ENCODE measurements around the gene RASGEF1C.
"Not testable (repeated sequence)": the region's sequence is repeated elsewhere in the genome, so short reads cannot be mapped to it uniquely, and the experiment has no call there.

The RASGEF1C gene

DNA sequence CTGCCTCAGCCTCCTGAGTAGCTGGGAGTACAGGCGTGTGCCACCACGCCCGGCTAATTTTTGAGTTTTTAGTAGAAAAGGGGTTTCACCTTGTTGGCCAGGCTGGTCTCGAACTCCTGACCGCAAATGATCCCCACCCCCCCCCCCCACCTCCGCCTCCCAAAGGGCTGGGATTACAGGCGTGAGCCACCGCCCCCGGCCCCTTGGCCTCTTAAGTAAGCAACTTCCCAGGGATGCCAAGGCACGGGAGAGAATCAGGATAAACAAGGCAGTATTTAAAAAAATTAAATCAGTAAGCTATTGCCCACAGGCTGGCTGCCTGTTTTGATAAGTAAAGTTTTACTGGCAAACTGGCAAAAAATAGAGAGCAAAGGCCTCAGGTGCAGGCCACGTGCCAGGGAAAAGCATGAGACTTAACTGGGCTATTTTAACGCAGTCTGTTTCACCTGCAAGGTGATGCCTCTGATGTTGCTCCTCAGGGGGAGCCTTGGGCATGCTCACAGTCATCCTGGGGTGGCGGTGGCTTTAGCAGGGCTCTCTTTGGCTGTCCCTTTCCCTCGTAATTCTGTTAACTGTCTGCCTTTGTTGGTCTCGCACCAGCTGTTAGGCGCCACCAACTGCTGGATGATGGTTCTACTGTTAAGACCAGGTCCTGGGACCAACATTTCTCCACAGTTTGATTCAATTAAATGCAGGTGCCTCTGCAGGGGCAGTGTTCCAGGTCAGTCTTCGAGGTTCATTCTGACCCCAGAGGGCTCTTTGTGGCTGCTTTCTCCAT is 118.1 kb downstream of the RASGEF1C start:
- no peaks in the 10 kb centered on the region for H3K36me3 ChIP-seq (ENCODE audit: control insufficient read depth, insufficient read depth, low read length)
- H3K9ac ChIP-seq (ENCODE audit: low read length): no peak overlapping the region
- peaks cover 8% of the 10 kb centered on the region; the same call in 1 of the 2 replicates for H3K4me1 ChIP-seq (ENCODE audit: control insufficient read depth, insufficient read depth, low read length)
- H3K4me3 ChIP-seq (ENCODE audit: low read depth, low read length): no peak overlapping the region; the same call in 1 of the 2 replicates
- no peaks in the 10 kb centered on the region for H3K27me3 ChIP-seq (ENCODE audit: control insufficient read depth, insufficient read depth, low read length)
- no peak overlapping the region; the same call in 1 of the 2 replicates for H3K27ac ChIP-seq (ENCODE audit: low read depth, low read length)
- H3K9me3 ChIP-seq (ENCODE audit: control insufficient read depth, insufficient read depth, low read depth, low read length): no peaks in the 10 kb centered on the region

DNA sequence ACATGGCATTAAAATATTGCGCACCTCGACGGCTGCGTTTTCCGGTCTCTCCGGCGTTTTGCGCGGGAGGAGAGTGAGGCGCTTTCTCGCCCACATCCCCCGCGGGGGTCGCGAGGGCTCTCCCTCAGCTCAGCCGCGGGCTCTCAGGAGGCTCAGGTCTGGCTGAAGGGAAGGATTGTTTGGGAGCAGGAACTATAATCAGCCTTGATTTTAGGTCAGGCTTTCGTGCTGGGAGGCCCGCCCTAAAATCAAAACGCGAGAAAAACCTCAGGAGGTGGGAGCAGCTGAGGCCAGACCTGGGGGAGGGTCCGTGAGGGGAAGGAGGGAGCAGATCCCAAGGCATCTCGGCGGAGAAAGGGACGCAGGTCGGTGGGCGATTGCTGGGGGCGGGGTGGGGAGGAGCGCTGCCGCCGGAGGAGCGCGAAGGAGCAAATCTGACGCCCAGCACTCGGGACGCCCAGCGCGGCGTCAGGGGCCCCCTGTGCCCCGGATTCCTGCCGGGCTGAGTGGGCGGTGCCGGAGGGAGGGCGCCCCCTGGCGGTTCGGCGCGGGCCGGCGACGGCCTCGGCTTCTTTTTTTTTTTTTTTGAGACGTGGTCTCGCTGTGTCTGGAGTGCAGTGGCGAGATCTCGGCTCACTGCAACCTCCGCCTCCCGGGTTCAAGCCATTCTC is 118.8 kb downstream of the RASGEF1C start:
- peak overlapping the region; percentile 85 for H3K27ac ChIP-seq (ENCODE audit: low read depth, low read length)
- H3K9ac ChIP-seq (ENCODE audit: low read length): peak overlapping the region; percentile 72
- H3K9me3 ChIP-seq (ENCODE audit: control insufficient read depth, insufficient read depth, low read depth, low read length): no peaks in the 10 kb centered on the region
- H3K4me3 ChIP-seq (ENCODE audit: low read depth, low read length): peak overlapping the region; percentile 61
- no peaks in the 10 kb centered on the region for H3K36me3 ChIP-seq (ENCODE audit: control insufficient read depth, insufficient read depth, low read length)
- H3K27me3 ChIP-seq (ENCODE audit: control insufficient read depth, insufficient read depth, low read length): no peaks in the 10 kb centered on the region
- H3K4me1 ChIP-seq (ENCODE audit: control insufficient read depth, insufficient read depth, low read length): peaks cover 15% of the 10 kb centered on the region

DNA sequence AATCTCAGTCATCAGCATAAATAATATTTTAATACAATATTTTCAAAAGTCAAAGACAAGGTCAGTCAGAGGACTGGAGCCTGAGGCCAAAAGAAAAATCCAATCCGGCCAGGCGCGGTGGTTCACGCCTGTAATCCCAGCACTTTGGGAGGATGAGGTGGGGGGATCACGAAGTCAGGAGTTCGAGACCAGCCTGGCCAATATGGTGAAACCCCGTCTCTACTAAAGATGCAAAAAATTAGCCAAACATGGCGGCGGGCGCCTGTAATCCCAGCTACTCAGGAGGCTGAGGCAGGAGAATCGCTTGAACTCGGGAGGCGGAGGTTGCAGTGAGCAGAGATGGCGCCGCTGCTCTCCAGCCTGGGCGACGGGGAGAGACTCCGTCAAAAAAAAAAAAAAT is 119.4 kb downstream of the RASGEF1C start:
- Histone ChIP-seq H3K9ac (ENCODE audit: low read length) (peak overlapping the region; percentile 72), H3K27ac (ENCODE audit: low read depth, low read length) (peak overlapping the region; percentile 85), H3K4me1 (ENCODE audit: control insufficient read depth, insufficient read depth, low read length) (peaks cover 21% of the 10 kb centered on the region), H3K4me3 (ENCODE audit: low read depth, low read length) (peak overlapping the region; percentile 61)
- H3K9me3 ChIP-seq (ENCODE audit: control insufficient read depth, insufficient read depth, low read depth, low read length); H3K27me3 ChIP-seq (ENCODE audit: control insufficient read depth, insufficient read depth, low read length); H3K36me3 ChIP-seq (ENCODE audit: control insufficient read depth, insufficient read depth, low read length): not testable (repeated sequence)

DNA sequence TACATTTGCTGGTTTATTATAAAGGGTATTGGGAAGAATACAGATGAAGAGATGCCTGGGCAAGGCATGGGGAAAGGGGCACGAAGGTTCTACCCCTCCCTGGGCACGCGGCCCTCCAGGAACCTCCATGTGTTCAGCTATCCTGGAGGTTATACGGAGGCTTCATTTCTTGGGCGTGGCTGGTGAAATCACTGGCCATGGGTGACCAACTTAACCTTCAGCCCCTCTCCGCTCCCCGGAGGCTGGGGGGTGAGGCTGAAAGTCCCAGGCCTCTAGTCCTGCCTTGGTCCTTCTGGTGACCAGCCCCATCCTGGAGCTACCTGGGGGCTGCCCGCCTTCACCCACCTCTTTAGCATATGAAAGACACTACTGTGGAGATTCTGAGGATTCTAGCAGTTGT is 120.5 kb downstream of the RASGEF1C start:
- no peak overlapping the region for H3K4me3 ChIP-seq (ENCODE audit: low read depth, low read length)
- no peaks in the 10 kb centered on the region for H3K9me3 ChIP-seq (ENCODE audit: control insufficient read depth, insufficient read depth, low read depth, low read length)
- H3K36me3 ChIP-seq (ENCODE audit: control insufficient read depth, insufficient read depth, low read length): no peaks in the 10 kb centered on the region
- H3K9ac ChIP-seq (ENCODE audit: low read length): no peak overlapping the region
- H3K27me3 ChIP-seq (ENCODE audit: control insufficient read depth, insufficient read depth, low read length): no peaks in the 10 kb centered on the region
- no peak overlapping the region for H3K27ac ChIP-seq (ENCODE audit: low read depth, low read length)
- H3K4me1 ChIP-seq (ENCODE audit: control insufficient read depth, insufficient read depth, low read length): peaks cover 32% of the 10 kb centered on the region

DNA sequence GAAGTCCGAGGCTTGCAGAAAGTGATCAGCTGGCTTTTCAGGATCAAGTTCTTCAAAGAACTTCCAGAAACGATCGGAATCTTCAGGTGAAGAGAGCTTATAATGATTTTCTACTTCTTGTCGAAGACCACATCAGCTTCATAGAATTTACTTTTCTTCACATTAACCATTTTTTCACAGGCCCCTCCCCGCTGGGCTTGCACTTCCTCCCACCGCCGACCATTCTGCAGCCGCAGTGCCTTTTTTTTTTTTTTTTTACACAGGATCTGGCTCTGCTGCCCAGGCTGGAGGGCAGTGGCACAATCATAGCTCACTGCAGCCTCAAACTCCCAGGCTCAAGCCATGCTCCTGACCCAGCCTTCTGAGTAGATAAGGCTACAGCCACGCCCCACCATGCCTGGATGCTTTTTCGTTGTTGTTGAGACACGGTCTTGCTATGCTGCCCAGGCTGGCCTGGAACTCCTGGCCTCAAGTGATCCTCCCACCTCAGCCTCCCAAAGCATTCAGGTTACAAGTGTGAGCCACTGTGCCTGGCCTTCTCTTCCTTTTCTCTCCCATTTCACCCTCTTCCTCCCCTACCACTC is 122.1 kb downstream of the RASGEF1C start:
- no peak overlapping the region for H3K9ac ChIP-seq (ENCODE audit: low read length)
- H3K4me3 ChIP-seq (ENCODE audit: low read depth, low read length): no peak overlapping the region
- H3K9me3 ChIP-seq (ENCODE audit: control insufficient read depth, insufficient read depth, low read depth, low read length): no peaks in the 10 kb centered on the region
- no peaks in the 10 kb centered on the region for H3K36me3 ChIP-seq (ENCODE audit: control insufficient read depth, insufficient read depth, low read length)
- H3K4me1 ChIP-seq (ENCODE audit: control insufficient read depth, insufficient read depth, low read length): peaks cover 44% of the 10 kb centered on the region
- no peaks in the 10 kb centered on the region for H3K27me3 ChIP-seq (ENCODE audit: control insufficient read depth, insufficient read depth, low read length)
- H3K27ac ChIP-seq (ENCODE audit: low read depth, low read length): no peak overlapping the region

DNA sequence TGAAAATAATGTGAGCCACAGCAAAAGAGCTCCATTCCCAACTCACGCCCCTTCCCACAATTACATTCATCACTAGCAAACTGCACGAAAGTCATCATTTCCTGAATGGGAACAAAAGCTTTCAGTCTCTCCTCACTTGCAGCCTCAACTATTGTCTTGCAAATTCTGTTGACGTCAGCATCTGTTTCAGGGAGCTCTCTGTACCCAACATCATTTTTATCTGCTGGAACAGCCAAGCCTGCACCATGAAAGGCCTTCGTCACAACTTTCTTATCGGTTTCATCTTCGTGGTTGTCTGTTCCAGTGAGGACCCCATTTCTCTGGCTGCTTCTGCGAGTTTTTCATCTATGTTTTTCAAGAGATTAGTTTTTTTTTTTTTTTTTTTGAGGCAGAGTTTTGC is 123.2 kb downstream of the RASGEF1C start:
- no peak overlapping the region for H3K27ac ChIP-seq (ENCODE audit: low read depth, low read length)
- no peak overlapping the region for H3K9ac ChIP-seq (ENCODE audit: low read length)
- no peaks in the 10 kb centered on the region for H3K27me3 ChIP-seq (ENCODE audit: control insufficient read depth, insufficient read depth, low read length)
- H3K9me3 ChIP-seq (ENCODE audit: control insufficient read depth, insufficient read depth, low read depth, low read length): no peaks in the 10 kb centered on the region
- H3K36me3 ChIP-seq (ENCODE audit: control insufficient read depth, insufficient read depth, low read length): no peaks in the 10 kb centered on the region
- peaks cover 43% of the 10 kb centered on the region for H3K4me1 ChIP-seq (ENCODE audit: control insufficient read depth, insufficient read depth, low read length)
- H3K4me3 ChIP-seq (ENCODE audit: low read depth, low read length): no peak overlapping the region

DNA sequence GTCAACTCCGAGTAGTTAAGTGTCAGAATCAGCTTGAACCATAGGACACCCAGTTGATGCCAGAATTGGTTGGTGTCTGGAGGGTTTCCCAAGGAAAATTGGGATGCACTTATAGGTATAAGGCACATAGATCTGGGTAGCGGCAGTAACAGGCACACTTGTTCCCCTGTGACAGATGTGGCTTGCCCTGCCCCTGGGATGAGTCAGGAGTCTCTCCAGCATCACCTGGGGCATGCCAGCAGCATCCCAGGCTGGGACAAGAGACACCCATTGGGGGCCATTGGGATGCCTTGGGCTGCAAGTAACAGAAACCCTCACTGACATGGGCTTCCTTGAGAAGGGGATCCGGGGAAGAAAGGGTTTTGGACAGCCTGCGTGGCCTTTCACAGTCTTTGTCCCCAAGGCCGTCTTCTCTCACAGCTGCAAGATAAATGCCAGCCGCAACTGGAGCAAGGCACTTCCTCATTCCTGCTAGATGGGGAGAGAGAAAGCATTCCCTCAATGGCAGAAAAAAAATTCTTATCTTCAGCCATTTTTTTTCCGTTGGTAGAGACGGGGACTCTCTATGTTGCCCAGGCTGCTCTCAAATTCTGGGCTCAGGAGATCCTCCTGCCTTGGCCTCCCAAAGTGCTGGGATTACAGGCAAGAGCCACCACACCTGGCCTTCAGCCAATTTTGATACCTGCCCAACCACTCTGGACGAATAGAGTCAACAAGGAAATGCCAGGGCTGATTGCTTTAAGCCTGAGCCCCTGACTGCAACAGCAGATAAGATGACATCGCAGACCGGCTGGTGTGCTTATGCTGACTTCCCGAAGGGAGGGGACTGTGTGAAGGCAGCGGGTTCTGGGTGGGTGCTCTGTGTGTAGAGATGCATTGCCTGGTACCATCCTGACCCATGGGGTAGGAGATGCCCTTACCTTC is 124.1 kb downstream of the RASGEF1C start:
- Histone ChIP-seq H3K27me3 (ENCODE audit: control insufficient read depth, insufficient read depth, low read length) (no peaks in the 10 kb centered on the region), H3K9ac (ENCODE audit: low read length) (peak overlapping the region; percentile 27), H3K4me1 (ENCODE audit: control insufficient read depth, insufficient read depth, low read length) (peaks cover 43% of the 10 kb centered on the region), H3K27ac (ENCODE audit: low read depth, low read length) (no peak overlapping the region), H3K9me3 (ENCODE audit: control insufficient read depth, insufficient read depth, low read depth, low read length) (no peaks in the 10 kb centered on the region), H3K4me3 (ENCODE audit: low read depth, low read length) (no peak overlapping the region), H3K36me3 (ENCODE audit: control insufficient read depth, insufficient read depth, low read length) (no peaks in the 10 kb centered on the region)

DNA sequence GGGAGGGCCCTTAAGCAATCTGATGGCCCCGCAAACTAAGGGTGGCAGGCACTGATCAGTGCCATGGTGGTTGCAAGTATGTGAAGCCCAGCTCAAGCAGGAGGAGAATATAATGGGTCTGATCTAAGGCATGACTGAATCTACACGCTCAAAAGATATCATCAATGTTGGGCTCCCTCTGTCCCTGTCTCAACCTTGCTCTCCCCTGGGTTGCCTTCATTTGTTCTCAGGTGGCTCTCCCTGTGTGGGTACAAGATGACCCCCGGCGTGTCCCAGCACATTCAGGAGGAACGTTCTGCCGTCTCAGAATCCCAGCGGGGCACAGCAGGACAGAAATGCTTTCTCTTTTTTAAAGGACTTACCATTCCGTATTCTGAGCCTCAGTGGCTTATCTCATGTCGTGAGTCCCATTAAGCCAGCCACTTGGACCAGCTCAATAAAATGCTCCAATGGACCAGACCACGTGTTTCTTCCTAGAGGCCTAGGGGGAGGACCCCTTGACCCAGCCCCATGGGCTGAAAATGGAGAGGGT is 125.4 kb downstream of the RASGEF1C start:
- Histone ChIP-seq H3K9me3 (ENCODE audit: control insufficient read depth, insufficient read depth, low read depth, low read length) (peaks cover 7% of the 10 kb centered on the region; the same call in 1 of the 2 replicates), H3K36me3 (ENCODE audit: control insufficient read depth, insufficient read depth, low read length) (no peaks in the 10 kb centered on the region), H3K9ac (ENCODE audit: low read length) (peak overlapping the region; percentile 55), H3K4me3 (ENCODE audit: low read depth, low read length) (0 out of 2 replicates have a peak overlapping the region, but pooled peaks have one; percentile 0), H3K27me3 (ENCODE audit: control insufficient read depth, insufficient read depth, low read length) (no peaks in the 10 kb centered on the region), H3K27ac (ENCODE audit: low read depth, low read length) (peak overlapping the region; percentile 90), H3K4me1 (ENCODE audit: control insufficient read depth, insufficient read depth, low read length) (peaks cover 39% of the 10 kb centered on the region)

DNA sequence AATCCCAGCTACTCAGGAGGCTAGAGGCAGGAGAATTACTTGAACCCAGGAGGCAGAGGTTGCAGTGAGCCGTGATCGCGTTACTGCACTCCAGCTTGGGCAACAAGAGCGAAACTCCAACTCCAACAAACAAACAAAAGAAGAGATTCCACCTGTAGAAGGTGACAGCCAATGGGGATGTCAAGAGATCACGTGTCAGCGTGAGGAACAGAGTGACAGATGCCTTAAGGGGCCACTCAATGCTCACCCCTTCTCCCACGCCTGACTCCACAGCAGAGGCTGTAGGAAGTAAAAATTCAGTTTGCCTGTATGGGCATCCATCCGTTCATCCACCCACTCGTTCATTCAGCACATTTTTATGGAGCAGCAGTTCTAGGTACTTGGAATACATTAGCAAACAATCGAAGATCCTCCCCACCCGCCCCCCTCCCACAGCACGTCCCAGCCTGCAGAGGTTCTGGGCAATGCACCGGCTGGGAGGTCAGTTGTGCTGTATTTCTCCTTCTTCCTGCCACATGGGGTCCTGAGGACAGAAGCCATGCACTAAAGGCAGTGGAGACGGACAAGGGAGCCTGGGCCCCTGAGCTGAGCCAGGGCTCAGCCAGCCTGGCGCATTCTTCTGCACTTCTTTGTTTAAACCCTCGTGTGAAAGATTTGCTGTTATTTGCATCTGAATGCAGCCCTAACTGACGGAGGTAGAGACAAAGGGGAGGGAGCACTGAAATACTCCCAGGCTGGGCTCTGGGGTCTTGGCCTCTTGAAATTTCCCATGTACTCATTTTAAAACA is 126.2 kb downstream of the RASGEF1C start:
- Histone ChIP-seq H3K9ac (ENCODE audit: low read length) (peak overlapping the region; percentile 55), H3K27me3 (ENCODE audit: control insufficient read depth, insufficient read depth, low read length) (no peaks in the 10 kb centered on the region), H3K4me1 (ENCODE audit: control insufficient read depth, insufficient read depth, low read length) (peaks cover 38% of the 10 kb centered on the region), H3K36me3 (ENCODE audit: control insufficient read depth, insufficient read depth, low read length) (no peaks in the 10 kb centered on the region), H3K4me3 (ENCODE audit: low read depth, low read length) (0 out of 2 replicates have a peak overlapping the region, but pooled peaks have one; percentile 3), H3K27ac (ENCODE audit: low read depth, low read length) (peak overlapping the region; percentile 90), H3K9me3 (ENCODE audit: control insufficient read depth, insufficient read depth, low read depth, low read length) (peaks cover 11% of the 10 kb centered on the region)

DNA sequence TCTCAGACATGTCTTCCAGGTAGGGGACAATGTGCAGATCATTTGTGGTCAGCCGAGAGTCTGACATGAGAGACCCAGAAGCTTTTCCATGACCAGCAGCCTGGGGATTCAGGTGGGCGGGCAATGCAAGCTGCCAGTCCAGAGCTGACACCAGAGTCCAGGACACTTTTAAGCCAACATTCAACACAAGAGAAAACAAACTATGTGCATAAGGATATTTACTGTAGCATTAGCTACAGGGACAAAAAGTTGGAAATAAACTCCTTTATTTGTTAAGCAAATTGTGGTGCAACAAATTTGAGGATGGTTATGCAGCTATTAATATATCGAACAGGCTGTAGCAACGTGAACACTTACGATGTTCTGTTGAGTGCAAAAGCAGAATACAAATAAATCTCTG is 127.5 kb downstream of the RASGEF1C start:
- H3K27ac ChIP-seq (ENCODE audit: low read depth, low read length): no peak overlapping the region
- no peaks in the 10 kb centered on the region for H3K27me3 ChIP-seq (ENCODE audit: control insufficient read depth, insufficient read depth, low read length)
- H3K4me3 ChIP-seq (ENCODE audit: low read depth, low read length): no peak overlapping the region
- H3K9ac ChIP-seq (ENCODE audit: low read length): no peak overlapping the region
- H3K36me3 ChIP-seq (ENCODE audit: control insufficient read depth, insufficient read depth, low read length): no peaks in the 10 kb centered on the region
- peaks cover 11% of the 10 kb centered on the region for H3K9me3 ChIP-seq (ENCODE audit: control insufficient read depth, insufficient read depth, low read depth, low read length)
- H3K4me1 ChIP-seq (ENCODE audit: control insufficient read depth, insufficient read depth, low read length): peaks cover 38% of the 10 kb centered on the region
